ENCODE data around the gene NUP50. TPM values are rescaled to one million over a fixed set of nuclear protein-coding genes. Genes with fewer than 3 reads are reported as not detected.

Gene NUP50
- total RNA-seq, 1 donor from 2014 or later: 44.1 TPM

GRCh38 chr22:45204819-45205218 lies 41.1 kb downstream of the NUP50 start:
- no peak for TF ChIP-seq CTCF (IDR thresholded peaks at IDR 0.05)
- Mint-ChIP-seq H3K4me1 (ENCODE audit: unreplicated experiment) (peaks cover 34% of the 10 kb centered on the region), H3K9me3 (ENCODE audit: unreplicated experiment) (no peaks in the 10 kb centered on the region), H3K27ac (ENCODE audit: unreplicated experiment) (no peak overlapping the region), H3K27me3 (ENCODE audit: unreplicated experiment) (no peaks in the 10 kb centered on the region), H3K4me3 (ENCODE audit: unreplicated experiment) (no peak overlapping the region), H3K36me3 (ENCODE audit: unreplicated experiment) (peaks cover 7% of the 10 kb centered on the region)
- DNase-seq (ENCODE audit: extremely low spot score, unreplicated experiment): no peak

DNA sequence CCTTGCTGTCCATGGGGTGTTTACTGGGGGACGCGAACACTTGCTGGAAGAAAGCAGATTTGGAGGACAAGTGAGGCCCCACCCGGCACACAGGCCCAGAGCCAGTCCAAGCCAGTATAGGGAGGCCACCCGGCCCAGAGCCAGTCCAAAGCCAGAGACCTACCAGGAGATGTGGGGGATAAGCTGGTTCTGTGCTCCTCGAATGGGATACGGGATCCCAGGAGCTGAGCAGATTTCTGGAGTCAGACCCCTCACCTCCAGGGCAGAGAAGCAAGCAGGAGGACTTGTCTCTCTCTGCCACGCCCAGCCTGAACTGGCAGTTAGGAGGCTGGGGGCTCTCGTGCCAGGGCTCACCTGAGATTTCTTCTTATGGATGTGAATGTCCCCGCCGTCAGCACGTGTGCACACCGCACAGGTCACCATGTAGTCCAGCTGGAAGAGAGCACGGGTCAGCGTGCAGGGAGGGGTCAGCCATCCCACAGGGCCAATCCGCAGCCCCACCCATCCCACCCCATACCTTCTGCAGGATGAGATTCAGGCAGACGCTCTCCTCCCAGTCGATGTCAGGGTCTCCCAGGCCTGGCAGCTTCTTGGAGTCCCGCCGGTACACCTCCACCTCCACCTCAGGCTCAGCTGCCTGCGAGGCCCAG lies 41.7 kb downstream of the NUP50 start:
- H3K27me3 Mint-ChIP-seq (ENCODE audit: unreplicated experiment): no peaks in the 10 kb centered on the region
- H3K4me1 Mint-ChIP-seq (ENCODE audit: unreplicated experiment): peaks cover 40% of the 10 kb centered on the region
- no peaks in the 10 kb centered on the region for H3K9me3 Mint-ChIP-seq (ENCODE audit: unreplicated experiment)
- H3K36me3 Mint-ChIP-seq (ENCODE audit: unreplicated experiment): peaks cover 6% of the 10 kb centered on the region
- DNase-seq (ENCODE audit: extremely low spot score, unreplicated experiment): no peak
- no peak overlapping the region for H3K4me3 Mint-ChIP-seq (ENCODE audit: unreplicated experiment)
- TF ChIP-seq CTCF (IDR thresholded peaks at IDR 0.05): no peak
- H3K27ac Mint-ChIP-seq (ENCODE audit: unreplicated experiment): no peak overlapping the region

DNA sequence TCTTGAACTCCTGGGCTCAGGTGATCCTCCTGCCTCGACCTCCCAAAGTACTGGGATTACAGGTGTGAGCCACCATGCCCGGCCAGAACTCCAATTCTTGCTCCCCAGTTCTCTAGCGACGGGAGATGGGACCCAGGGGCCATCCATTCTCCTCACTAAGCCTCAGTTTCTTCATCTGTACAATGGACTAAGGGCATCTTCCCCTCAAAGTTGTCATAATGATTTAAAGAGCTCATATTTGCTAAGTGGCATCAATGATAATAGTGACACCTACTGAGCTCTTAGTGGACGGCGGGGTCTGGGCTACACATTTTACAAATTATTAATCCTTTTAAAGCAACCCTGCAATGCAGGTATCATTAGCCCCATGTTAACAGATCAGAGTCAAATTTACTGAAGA lies 42.5 kb downstream of the NUP50 start:
- H3K4me3 Mint-ChIP-seq (ENCODE audit: unreplicated experiment): no peak overlapping the region
- H3K27ac Mint-ChIP-seq (ENCODE audit: unreplicated experiment): peak overlapping the region; percentile 9

DNA sequence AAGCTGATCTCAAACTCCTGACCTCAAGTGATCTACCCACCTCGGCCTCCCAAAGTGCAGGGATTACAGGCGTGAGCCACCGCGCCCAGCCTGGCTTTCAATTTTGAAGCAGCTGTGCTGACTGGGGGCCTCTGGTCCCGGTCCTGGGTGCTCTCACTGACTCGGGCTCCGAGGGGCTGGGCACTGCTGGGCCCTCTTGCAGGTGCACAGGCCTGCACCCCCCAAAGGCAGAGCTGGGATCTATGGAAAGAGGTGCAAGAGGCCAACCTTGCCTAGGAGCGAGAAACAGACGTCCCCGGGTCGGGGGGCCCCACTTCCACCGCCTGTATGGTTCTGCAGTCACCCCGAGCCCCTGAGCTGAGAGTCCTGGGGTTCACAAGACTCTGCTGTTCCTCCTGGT lies 43.8 kb downstream of the NUP50 start:
- no peak for DNase-seq (ENCODE audit: extremely low spot score, unreplicated experiment)

More for the DNA sequence above, 42.5 kb downstream of the NUP50 start:
- Mint-ChIP-seq H3K4me1 (ENCODE audit: unreplicated experiment) (peaks cover 40% of the 10 kb centered on the region), H3K27me3 (ENCODE audit: unreplicated experiment) (no peaks in the 10 kb centered on the region), H3K36me3 (ENCODE audit: unreplicated experiment) (peaks cover 6% of the 10 kb centered on the region), H3K9me3 (ENCODE audit: unreplicated experiment) (no peaks in the 10 kb centered on the region)
- DNase-seq (ENCODE audit: extremely low spot score, unreplicated experiment): no peak
- no peak for TF ChIP-seq CTCF (IDR thresholded peaks at IDR 0.05)

More for the DNA sequence above, 43.8 kb downstream of the NUP50 start:
- TF ChIP-seq CTCF (IDR thresholded peaks at IDR 0.05): no peak
- H3K27ac Mint-ChIP-seq (ENCODE audit: unreplicated experiment): peak overlapping the region; percentile 92
- H3K9me3 Mint-ChIP-seq (ENCODE audit: unreplicated experiment): no peaks in the 10 kb centered on the region
- H3K27me3 Mint-ChIP-seq (ENCODE audit: unreplicated experiment): no peaks in the 10 kb centered on the region
- peaks cover 3% of the 10 kb centered on the region for H3K36me3 Mint-ChIP-seq (ENCODE audit: unreplicated experiment)
- peaks cover 44% of the 10 kb centered on the region for H3K4me1 Mint-ChIP-seq (ENCODE audit: unreplicated experiment)
- H3K4me3 Mint-ChIP-seq (ENCODE audit: unreplicated experiment): no peak overlapping the region
